ENCODE results near the gene CSAD. TPM values are rescaled to one million over a fixed set of nuclear protein-coding genes. Genes with fewer than 3 reads are reported as not detected.

The CSAD gene
- total and polyA plus RNA-seq, 2 donors (not counting 3 experiments of a cell fraction or from before 2014, with no cell fraction given) = 21.1 to 24.4 TPM

GRCh38 chr12:53123578-53124351 is 57.0 kb downstream of the CSAD start:
- ChIA-PET POLR2A (no interaction called here), CTCF (no interaction called here)
- Histone ChIP-seq H4K20me1 (replicated peaks; ENCODE audit: control insufficient read depth, extremely low read depth, insufficient read depth, low read length) (no peaks in the 10 kb centered on the region), H3K9me1 (replicated peaks; ENCODE audit: control insufficient read depth, extremely low read depth, insufficient read depth, low read length) (no peaks in the 10 kb centered on the region), H3K27ac (ENCODE audit: insufficient read depth, low read depth, low read length) (no peak overlapping the region), H2AFZ (ENCODE audit: low read depth, low read length) (no peak overlapping the region), H3K9me3 (replicated peaks; ENCODE audit: control insufficient read depth, insufficient read depth, low read length) (no peaks in the 10 kb centered on the region), H3K4me3 (replicated peaks in 1 of 3; ENCODE audit: insufficient read depth in 1 of 3, low read depth in 1 of 3, low read length in 3 of 3) (no peak overlapping the region), H3K4me2 (ENCODE audit: insufficient read depth, low read length) (no peak overlapping the region), H3K36me3 (ENCODE audit: control insufficient read depth in 2 of 2, extremely low read depth in 1 of 2, insufficient read depth in 2 of 2, low read length in 2 of 2) (no peaks in the 10 kb centered on the region), H3K27me3 (ENCODE audit: control insufficient read depth in 2 of 2, insufficient read depth in 2 of 2, low read length in 2 of 2) (peaks cover 3 to 5% of the 10 kb centered on the region in 2 experiments), H3K9ac (replicated peaks; ENCODE audit: extremely low read depth, insufficient read depth, low read length) (no peak overlapping the region), H3K79me2 (ENCODE audit: control insufficient read depth, insufficient read depth, low read length) (no peaks in the 10 kb centered on the region), H3K4me1 (ENCODE audit: control insufficient read depth, extremely low read depth, insufficient read depth, low read length) (no peaks in the 10 kb centered on the region)
- dilution Hi-C loops (cut with MboI; ENCODE audit: extremely low pct_ligation_motif_present, low sequenced_read_pairs) (no loop called here), intact Hi-C loops (cut with micrococcal nuclease) (no loop called here)
- DNase-seq (ENCODE audit: low read depth, low spot score) (no peak), FAIRE-seq (no peak)
- BruUV-seq (replicated peaks) = no TSS peak
- TF ChIP-seq POLR2AphosphoS5 (IDR thresholded peaks at IDR 0.05; ENCODE audit: insufficient read depth, low read depth, low read length) = no peak
- no peak for TF ChIP-seq JUN (IDR thresholded peaks at IDR 0.05; ENCODE audit: borderline replicate concordance, insufficient read depth, insufficient read length, low read depth)
- TF ChIP-seq CTCF (IDR thresholded peaks at IDR 0.05; ENCODE audit: extremely low read depth in 1 of 2, insufficient read depth in 1 of 2, low read depth in 1 of 2, low read length in 2 of 2) = no peak
- no peak for TF ChIP-seq FOS (IDR thresholded peaks at IDR 0.05; ENCODE audit: borderline replicate concordance, insufficient read depth, low read length)
- no peak for TF ChIP-seq EZH2 (IDR thresholded peaks at IDR 0.05; ENCODE audit: borderline replicate concordance, low read depth, low read length, severe bottlenecking)
- no peak for TF ChIP-seq MAX (IDR thresholded peaks at IDR 0.05; ENCODE audit: insufficient read depth, insufficient read length)
- no peak for TF ChIP-seq POLR2A (IDR thresholded peaks at IDR 0.05; ENCODE audit: low read depth, low read length)
- TF ChIP-seq MYC (IDR thresholded peaks at IDR 0.05; ENCODE audit: low read depth, low read length) = no peak

Data from endothelial cell of umbilical vein (primary cell).